ENCODE data around the gene ATAT1. TPM values are rescaled to one million over a fixed set of nuclear protein-coding genes. Genes with fewer than 3 reads are reported as not detected.

Gene ATAT1
- total and polyA plus RNA-seq, 2 of the 13 experiments (the other 11 are each of a cell fraction or from before 2014, with no cell fraction given) = 9.2 to 23.6 TPM

GRCh38 chr6:30690403-30691207, 63.9 kb downstream of the ATAT1 start, which contains the start of gene NRM (continued):
- peak; percentile 73 for TF ChIP-seq HDAC1 (CRISPR knock-in tag; IDR thresholded peaks at IDR 0.05)
- no peak for TF ChIP-seq SETDB1 (CRISPR knock-in tag; IDR thresholded peaks at IDR 0.05; ENCODE audit: borderline replicate concordance)
- TF ChIP-seq HNF4G (IDR thresholded peaks at IDR 0.05; ENCODE audit: borderline replicate concordance, low read depth, low read length) = 0 out of 2 replicates have a peak, but pooled peaks have one; percentile 2
- no peak for TF ChIP-seq HNF4G (CRISPR knock-in tag; IDR thresholded peaks at IDR 0.05; ENCODE audit: borderline replicate concordance, low read depth)
- TF ChIP-seq KAT2B (IDR thresholded peaks at IDR 0.05; ENCODE audit: borderline replicate concordance, low read depth, low read length) = no peak
- TF ChIP-seq MBNL3 (CRISPR knock-in tag; conservative IDR thresholded peaks at IDR 0.05) = no peak
- peak; percentile 12; the same call in 1 of the 2 replicates for TF ChIP-seq HCFC1 (IDR thresholded peaks at IDR 0.05; ENCODE audit: low read depth, low read length)
- TF ChIP-seq ELF4 (CRISPR knock-in tag; IDR thresholded peaks at IDR 0.05; ENCODE audit: borderline replicate concordance) = peak; percentile 56; the same call in 1 of the 2 replicates
- peak; percentile 78 for TF ChIP-seq ZNF263 (CRISPR knock-in tag; IDR thresholded peaks at IDR 0.05)
- 0 out of 2 replicates have a peak, but pooled peaks have one; percentile 15 for TF ChIP-seq KDM1A (CRISPR knock-in tag; IDR thresholded peaks at IDR 0.05)
- TF ChIP-seq ZNF18 (CRISPR knock-in tag; IDR thresholded peaks at IDR 0.05; ENCODE audit: insufficient replicate concordance) = no peak
- no peak for TF ChIP-seq AFF4 (CRISPR knock-in tag; IDR thresholded peaks at IDR 0.05)
- TF ChIP-seq RCOR2 (CRISPR knock-in tag; IDR thresholded peaks at IDR 0.05) = no peak
- no peak for TF ChIP-seq NR0B2 (CRISPR knock-in tag; IDR thresholded peaks at IDR 0.05)
- no peak for TF ChIP-seq ZBTB25 (CRISPR knock-in tag; IDR thresholded peaks at IDR 0.05)
- no peak; the same call in 1 of the 2 replicates for TF ChIP-seq ZKSCAN5 (CRISPR knock-in tag; IDR thresholded peaks at IDR 0.05)
- no peak for TF ChIP-seq RFXAP (CRISPR knock-in tag; IDR thresholded peaks at IDR 0.05; ENCODE audit: borderline replicate concordance)
- no peak; the same call in none of the 2 replicates for TF ChIP-seq PAXIP1 (CRISPR knock-in tag; conservative IDR thresholded peaks at IDR 0.05)
